PC-9 (cell line): ENCODE results near the gene PODXL. TPM values are rescaled to one million over a fixed set of nuclear protein-coding genes. Genes with fewer than 3 reads are reported as not detected.
A peak's percentile ranks its signal among the peaks of the same experiment; 100 is the strongest.

ENCODE experiments used
- BruUV-seq: library from RNA; stranded (reverse); fragments of 400-500 nt; replicated peaks from 2 replicates; lab custom pipeline; 2021; lab: Mats Ljungman, UMichigan
- CTCF ChIA-PET: fragments of 300-600 bp; sonication (Branson Sonifier 250); formaldehyde crosslinking; loops from one replicate; lab custom pipeline; 2022; ENCODE audit warnings: antibody characterized with exemption; lab: Charles Lee
- POLR2A ChIA-PET: fragments of 300-600 bp; sonication (Branson Sonifier 250); formaldehyde crosslinking; loops from one replicate; lab custom pipeline; 2022; ENCODE audit warnings: antibody characterized with exemption; ENCODE audit not compliant: unreplicated experiment; lab: Charles Lee
- DNase-seq, 2 experiments: peaks; one replicate each; pipeline versions ENCODE4 v3.0.0 to v3.0.0-alpha.2; 2015 to 2022; ENCODE audit warnings: mixed read lengths in 1 of 2
- H2AFZ ChIP-seq: fragments of 200-600 bp; sonication (generic); 2 replicates; pipeline ENCODE4 v1.8.1; 2017; ENCODE audit warnings: antibody characterized with exemption
- H3F3A ChIP-seq: fragments of 200-600 bp; sonication (generic); 2 replicates; pipeline ENCODE4 v1.8.1; 2017; ENCODE audit warnings: antibody characterized with exemption, mild to moderate bottlenecking, low read depth; ENCODE audit not compliant: insufficient read depth
- H3K27ac ChIP-seq: fragments of 200-600 bp; sonication (generic); 2 replicates; pipeline ENCODE4 v1.6.1; 2016; ENCODE audit warnings: mixed run types
- H3K27me3 ChIP-seq: fragments of 200-600 bp; sonication (generic); 2 replicates; pipeline ENCODE4 v1.6.1; 2016; ENCODE audit warnings: low read depth, mixed run types; ENCODE audit not compliant: insufficient read depth
- H3K36me3 ChIP-seq: fragments of 200-600 bp; sonication (generic); 2 replicates; pipeline ENCODE4 v1.6.1; 2016; ENCODE audit warnings: low read depth, mixed run types
- H3K4me1 ChIP-seq: fragments of 200-600 bp; sonication (generic); replicated peaks from 2 replicates; pipeline ENCODE4 v1.6.1; 2016; ENCODE audit warnings: mixed run types; ENCODE audit not compliant: insufficient read depth
- H3K4me2 ChIP-seq: fragments of 200-600 bp; sonication (generic); 2 replicates; pipeline ENCODE4 v1.6.1; 2017; ENCODE audit warnings: mixed run types
- H3K4me3 ChIP-seq: fragments of 200-600 bp; sonication (generic); 2 replicates; pipeline ENCODE4 v1.6.1; 2016; ENCODE audit warnings: mixed run types
- H3K79me2 ChIP-seq: fragments of 200-600 bp; sonication (generic); 2 replicates; pipeline ENCODE4 v1.6.1; 2017; ENCODE audit warnings: low read depth, mixed run types
- H3K9me2 ChIP-seq: fragments of 200-600 bp; sonication (generic); 2 replicates; pipeline ENCODE4 v1.8.1; 2017; ENCODE audit warnings: mild to moderate bottlenecking; ENCODE audit not compliant: insufficient read depth
- H3K9me3 ChIP-seq: fragments of 200-600 bp; sonication (generic); 2 replicates; pipeline ENCODE4 v1.8.1; 2016; ENCODE audit warnings: low read depth; ENCODE audit not compliant: insufficient read depth
- H4K20me1 ChIP-seq: fragments of 200-600 bp; sonication (generic); 2 replicates; pipeline ENCODE4 v1.8.1; 2017; ENCODE audit not compliant: insufficient read depth
- EZH2 ChIP-seq: fragments of 200-600 bp; sonication (generic); IDR thresholded peaks from 2 replicates; pipeline ENCODE4 v1.8.0; 2017; ENCODE audit warnings: antibody characterized with exemption, low read depth
- intact Hi-C: fragments of 100-400 bp; cut with micrococcal nuclease; formaldehyde crosslinking; loops from one replicate; pipeline ENCODE4 v1.10.0; 2022; ENCODE audit not compliant: unreplicated experiment
- total RNA-seq: library from RNA; stranded (reverse); gene quantifications from 2 replicates; pipeline ENCODE4 v1.2.3, GENCODE V29; 2021
- TF ChIP-seq, protein P1 (sequence below): fragments of 200-600 bp; sonication (generic); conservative IDR thresholded peaks from 2 replicates; pipeline ENCODE4 v1.6.1; 2017; ENCODE audit warnings: mixed run types, antibody characterized with exemption, mild to moderate bottlenecking, moderate library complexity

Gene PODXL
- total RNA-seq, 1 experiment from 2014 or later: 75.3 TPM

GRCh38 chr7:131591687-131592319 lies 35.4 kb upstream of the PODXL start:
- H2AFZ ChIP-seq: no peak overlapping the region
- no peaks in the 10 kb centered on the region for H4K20me1 ChIP-seq
- no TSS peak for BruUV-seq
- H3K9me2 ChIP-seq: no peaks in the 10 kb centered on the region
- intact Hi-C loops: no loop called here
- H3K79me2 ChIP-seq: no peaks in the 10 kb centered on the region
- ChIA-PET POLR2A (no interaction called here), CTCF (interaction anchor here (0.6 kb wide), 1 partner anchor 12 kb away, joined by 4 read pairs; no protein-coding TSS in a partner anchor)
- no peaks in the 10 kb centered on the region for H3F3A ChIP-seq
- DNase-seq: no peak
- peaks cover 3% of the 10 kb centered on the region for H3K4me1 ChIP-seq
- H3K36me3 ChIP-seq: no peaks in the 10 kb centered on the region
- no peaks in the 10 kb centered on the region for H3K9me3 ChIP-seq
- no peaks in the 10 kb centered on the region for H3K27me3 ChIP-seq
- no peak overlapping the region for H3K4me3 ChIP-seq
- H3K4me2 ChIP-seq: no peak overlapping the region
- H3K27ac ChIP-seq: no peak overlapping the region
- no peak for TF ChIP-seq EZH2
- TF ChIP-seq, protein P1, sequence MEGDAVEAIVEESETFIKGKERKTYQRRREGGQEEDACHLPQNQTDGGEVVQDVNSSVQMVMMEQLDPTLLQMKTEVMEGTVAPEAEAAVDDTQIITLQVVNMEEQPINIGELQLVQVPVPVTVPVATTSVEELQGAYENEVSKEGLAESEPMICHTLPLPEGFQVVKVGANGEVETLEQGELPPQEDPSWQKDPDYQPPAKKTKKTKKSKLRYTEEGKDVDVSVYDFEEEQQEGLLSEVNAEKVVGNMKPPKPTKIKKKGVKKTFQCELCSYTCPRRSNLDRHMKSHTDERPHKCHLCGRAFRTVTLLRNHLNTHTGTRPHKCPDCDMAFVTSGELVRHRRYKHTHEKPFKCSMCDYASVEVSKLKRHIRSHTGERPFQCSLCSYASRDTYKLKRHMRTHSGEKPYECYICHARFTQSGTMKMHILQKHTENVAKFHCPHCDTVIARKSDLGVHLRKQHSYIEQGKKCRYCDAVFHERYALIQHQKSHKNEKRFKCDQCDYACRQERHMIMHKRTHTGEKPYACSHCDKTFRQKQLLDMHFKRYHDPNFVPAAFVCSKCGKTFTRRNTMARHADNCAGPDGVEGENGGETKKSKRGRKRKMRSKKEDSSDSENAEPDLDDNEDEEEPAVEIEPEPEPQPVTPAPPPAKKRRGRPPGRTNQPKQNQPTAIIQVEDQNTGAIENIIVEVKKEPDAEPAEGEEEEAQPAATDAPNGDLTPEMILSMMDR: no peak

DNA sequence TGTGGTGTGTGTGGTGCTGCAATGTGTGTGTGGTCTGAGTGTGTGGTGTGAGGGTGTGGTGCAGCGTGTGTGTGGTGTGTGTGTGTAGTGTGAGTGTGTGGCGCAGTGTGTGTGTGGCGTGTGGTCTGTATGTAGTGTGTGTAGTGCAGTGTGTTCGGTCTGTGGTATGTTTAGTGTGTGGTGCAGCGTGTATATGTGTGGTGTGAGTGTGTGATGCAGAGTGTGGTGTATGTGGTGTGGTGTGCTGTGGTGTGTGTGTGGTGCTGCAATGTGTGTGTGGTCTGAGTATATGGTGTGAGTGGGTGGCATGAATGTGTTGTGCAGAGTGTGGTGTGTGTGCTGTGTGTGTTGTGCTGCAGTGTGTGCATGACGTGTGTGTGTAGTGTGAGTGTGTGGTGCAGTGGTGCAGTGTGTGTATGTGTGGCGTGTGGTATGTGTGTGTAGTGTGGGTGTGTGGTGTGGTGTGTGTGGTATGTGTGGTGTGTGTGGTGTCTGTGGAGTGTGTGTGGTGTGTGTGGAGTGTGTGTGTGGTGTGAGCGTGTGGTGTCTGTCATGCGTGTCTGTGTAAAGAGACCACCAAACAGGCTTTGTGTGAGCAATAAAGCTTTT lies 31.0 kb upstream of the PODXL start:
- Histone ChIP-seq H3K9me2 (no peaks in the 10 kb centered on the region), H4K20me1 (no peaks in the 10 kb centered on the region), H3K79me2 (no peaks in the 10 kb centered on the region), H3K4me1 (peaks cover 16% of the 10 kb centered on the region), H3K27me3 (no peaks in the 10 kb centered on the region), H3F3A (no peaks in the 10 kb centered on the region), H3K4me2 (no peak overlapping the region), H3K36me3 (no peaks in the 10 kb centered on the region), H3K4me3 (no peak overlapping the region), H3K27ac (no peak overlapping the region), H2AFZ (no peak overlapping the region), H3K9me3 (no peaks in the 10 kb centered on the region)
- TF ChIP-seq, protein P1: no peak
- no peak for TF ChIP-seq EZH2
- intact Hi-C loops: no loop called here
- POLR2A ChIA-PET: no interaction called here
- no peak for DNase-seq
- CTCF ChIA-PET: no interaction called here
- BruUV-seq: no TSS peak

- Histone ChIP-seq H3K4me3 (no peak overlapping the region), H3K9me3 (no peaks in the 10 kb centered on the region), H3K36me3 (no peaks in the 10 kb centered on the region), H3K27ac (no peak overlapping the region), H3F3A (no peaks in the 10 kb centered on the region), H2AFZ (no peak overlapping the region), H4K20me1 (no peaks in the 10 kb centered on the region), H3K9me2 (no peaks in the 10 kb centered on the region), H3K4me1 (peaks cover 16% of the 10 kb centered on the region), H3K27me3 (no peaks in the 10 kb centered on the region), H3K79me2 (no peaks in the 10 kb centered on the region), H3K4me2 (peak overlapping the region; percentile 31)
- no TSS peak for BruUV-seq
- no peak for DNase-seq
- CTCF ChIA-PET: no interaction called here
- intact Hi-C loops: no loop called here
- POLR2A ChIA-PET: no interaction called here
- TF ChIP-seq EZH2: no peak
- TF ChIP-seq, protein P1: no peak
Observed at GRCh38 chr7:131586759-131587158, 30.3 kb upstream of the PODXL start.
